K562 (cell line): ENCODE measurements around the gene ITLN1. TPM values are rescaled to one million over a fixed set of nuclear protein-coding genes. Genes with fewer than 3 reads are reported as not detected.

Experiments
- ATAC-seq: fragments of 200-7000 bp; cut with Tn5 transposase; 3 replicates; pipeline ENCODE4 v1.9.1; 2020; ENCODE audit warnings: moderate library complexity
- BruUV-seq: library from RNA; stranded (reverse); fragments of 400-500 nt; replicated peaks from 2 replicates; lab custom pipeline; 2021; lab: Mats Ljungman, UMichigan
- CTCF ChIA-PET: fragments of 300-600 bp; formaldehyde crosslinking; extraction: SDS; loops from one replicate; lab custom pipeline; 2021; ENCODE audit warnings: low intra/inter-chr PET ratio; lab: Yijun Ruan, JAX
- POLR2A ChIA-PET: fragments of 300-600, 350-650 bp; sonication (Branson Sonifier 250); formaldehyde crosslinking; extraction: SDS; loops from one replicate; lab custom pipeline; 2021; ENCODE audit warnings: antibody characterized with exemption, inconsistent platforms; lab: Yijun Ruan, JAX
- DNase-seq, 4 experiments: peaks; one replicate each; pipeline versions ENCODE4 v3.0.0 to v3.0.0-alpha.2; 2011 to 2018; ENCODE audit warnings: low spot score in 3 of 4, mixed read lengths in 3 of 4; ENCODE audit errors: extremely low read depth in 1 of 4
- FAIRE-seq: peaks from 2 replicates; lab custom pipeline; 2011; peaks lifted over from hg19 to GRCh38; lab: Jason Lieb, UNC
- H2AFZ ChIP-seq: 2 replicates; pipeline ENCODE4 v1.6.0; 2011; ENCODE audit warnings: low read depth, low read length, control low read depth, inconsistent platforms
- H3K27ac ChIP-seq: fragments of 200-600 bp; 3 replicates; pipeline ENCODE4 v1.8.0; 2011; ENCODE audit warnings: low read depth, mild to moderate bottlenecking, control low read depth, inconsistent platforms, low read length, moderate library complexity, mixed read lengths; ENCODE audit errors: extremely low read depth
- H3K27me3 ChIP-seq, 2 experiments: fragments of 300-600 bp in 1 of 2; 2 replicates in 1 of 2; 3 replicates in 1 of 2; pipeline versions ENCODE4 v1.6.0 to v1.8.0; 2011; ENCODE audit warnings: inconsistent platforms in 2 of 2, low read length in 2 of 2, mild to moderate bottlenecking in 1 of 2, mixed read lengths in 1 of 2, moderate library complexity in 1 of 2; ENCODE audit not compliant: control insufficient read depth in 2 of 2, insufficient read depth in 2 of 2
- H3K36me3 ChIP-seq: fragments of 300-600 bp; 3 replicates; pipeline ENCODE4 v1.8.0; 2011; ENCODE audit warnings: mild to moderate bottlenecking, low read length, inconsistent platforms; ENCODE audit not compliant: control insufficient read depth, insufficient read depth
- H3K4me1 ChIP-seq, 2 experiments: fragments of 200-600 bp in 1 of 2; replicated peaks in 1 of 2; 2 replicates in 1 of 2; 3 replicates in 1 of 2; pipeline versions ENCODE4 v1.5.1 to v1.8.0; 2011; ENCODE audit warnings: inconsistent platforms in 2 of 2, low read length in 2 of 2, mild to moderate bottlenecking in 1 of 2, mixed read lengths in 1 of 2, moderate library complexity in 1 of 2; ENCODE audit not compliant: control insufficient read depth in 2 of 2, insufficient read depth in 2 of 2
- H3K4me2 ChIP-seq: 2 replicates; pipeline ENCODE4 v1.6.1; 2011; ENCODE audit warnings: low read length, control low read depth, inconsistent platforms, mixed read lengths; ENCODE audit not compliant: insufficient read depth
- H3K4me3 ChIP-seq: fragments of 200-600 bp; sonication (generic), shearing (Covaris generic); 2 replicates; pipeline ENCODE4 v1.5.1; 2016; ENCODE audit warnings: control low read depth, inconsistent platforms
- H3K79me2 ChIP-seq: fragments of 200-600 bp; 3 replicates; pipeline ENCODE4 v1.8.0; 2011; ENCODE audit warnings: low read length, inconsistent platforms; ENCODE audit not compliant: control insufficient read depth, insufficient read depth
- H3K9ac ChIP-seq, 2 experiments: 2 replicates each; pipeline versions ENCODE4 v1.6.0 to v1.6.1; 2011; ENCODE audit warnings: low read depth in 2 of 2, low read length in 2 of 2, control low read depth in 1 of 2, inconsistent platforms in 1 of 2, mild to moderate bottlenecking in 1 of 2, mixed read lengths in 1 of 2; ENCODE audit not compliant: insufficient read depth in 1 of 2
- H3K9me1 ChIP-seq: one replicate; pipeline ENCODE4 v1.6.0; 2011; ENCODE audit warnings: inconsistent platforms, mild to moderate bottlenecking, low read length, moderate library complexity; ENCODE audit not compliant: control insufficient read depth, insufficient read depth
- H3K9me3 ChIP-seq: replicated peaks from 2 replicates; pipeline ENCODE4 v1.5.1; 2011; ENCODE audit warnings: low read depth, low read length, inconsistent platforms; ENCODE audit not compliant: control insufficient read depth, insufficient read depth
- H4K20me1 ChIP-seq: replicated peaks from 2 replicates; pipeline ENCODE4 v1.6.1; 2011; ENCODE audit warnings: low read length, inconsistent platforms, mixed read lengths; ENCODE audit not compliant: control insufficient read depth, insufficient read depth
- CHCHD3 ChIP-seq: fragments of 250-450 bp; sonication (Bioruptor Pico); IDR thresholded peaks from 2 replicates; pipeline ENCODE4 v2.1.2; 2022; ENCODE audit warnings: mild to moderate bottlenecking
- RBM25 ChIP-seq: fragments of 200-400 bp; formaldehyde crosslinking; IDR thresholded peaks from 2 replicates; pipeline ENCODE4 v1.6.1; 2018; ENCODE audit warnings: low read length, low read depth, moderate library complexity; ENCODE audit not compliant: severe bottlenecking
- ZNF146 ChIP-seq: IDR thresholded peaks from one replicate; pipeline ENCODE4 v1.6.1; 2018; ENCODE audit warnings: missing compliant biosample characterization; ENCODE audit not compliant: unreplicated experiment
- WGBS: fragments of 100-300 bp; shearing (Covaris generic); methylation state at CpG from one replicate; pipeline ENCODE4 v1.1.6; 2016; ENCODE audit warnings: low coverage, mixed read lengths; ENCODE audit not compliant: insufficient coverage; ENCODE audit errors: missing lambda C conversion rate; 5-methylcytosine and 5-hydroxymethylcytosine counted together
- in situ Hi-C: fragments of 300-500 bp; cut with MboI; formaldehyde crosslinking; loops from 4 replicates; pipeline ENCODE4 v1.15.0; 2018; ENCODE audit warnings: inconsistent platforms, mixed read lengths
- intact Hi-C: fragments of 100-400 bp; cut with micrococcal nuclease; formaldehyde crosslinking; loops from 2 replicates; pipeline ENCODE4 v1.14.2; 2022
- polyA plus RNA-seq, 8 experiments: library from polyadenylated mRNA; depleted of rRNA in 4 of 8; stranded (reverse) in 5 of 8; unstranded in 3 of 8; fragments of >200 nt; fragmentation: Nextera tagmentation in 2 of 8; fragmentation: Illumina TruSeq in 1 of 8; extraction: Ambion mirVana in 2 of 8; extraction: Trizol in 1 of 8; gene quantifications; 2 replicates each; pipeline versions ENCODE4 v1.2.1 to v1.2.3, GENCODE V29; 2011 to 2014; ENCODE audit warnings: inconsistent platforms in 1 of 8, missing spikeins in 1 of 8
- total RNA-seq, 7 experiments: library from RNA; depleted of rRNA in 6 of 7; stranded (reverse); fragments of >200 nt in 6 of 7; fragmentation: Illumina TruSeq in 2 of 7; extraction: Trizol in 2 of 7; gene quantifications; 2 replicates each; pipeline versions ENCODE4 v1.2.1 to v1.2.3, GENCODE V29; 2011 to 2021; ENCODE audit warnings: low replicate concordance in 1 of 7
- TF ChIP-seq, protein P1 (sequence below): fragments of 450-650 bp; IDR thresholded peaks from 2 replicates; pipeline ENCODE4 v1.6.1; 2017; ENCODE audit warnings: antibody characterized with exemption, mild to moderate bottlenecking

Gene ITLN1
- total and polyA plus RNA-seq, 9 of the 15 experiments (the other 6 are each of a cell fraction or from before 2014, with no cell fraction given): not detected

DNA sequence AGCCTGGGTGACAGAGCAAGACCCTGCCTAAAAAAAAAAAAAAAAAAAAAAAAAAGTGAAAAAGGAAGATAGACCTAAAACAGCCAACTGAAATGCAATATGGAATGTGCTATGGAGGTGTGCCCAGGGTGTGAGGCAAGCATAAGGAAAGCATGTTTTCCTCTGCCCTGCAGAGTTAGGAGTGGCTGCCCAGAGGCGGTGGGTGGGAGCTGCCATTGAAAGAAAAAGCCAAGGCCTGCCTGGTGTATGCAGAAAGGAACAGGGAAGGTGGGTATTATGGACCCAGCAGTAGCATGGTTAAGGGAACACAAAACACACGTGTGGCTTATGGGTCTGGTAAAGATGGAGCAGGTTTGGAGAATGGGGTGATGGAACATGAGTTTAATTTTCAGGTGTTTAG lies 31.2 kb downstream of the ITLN1 start (continued):
- no peak for TF ChIP-seq CHCHD3 (CRISPR knock-in tag)

DNA sequence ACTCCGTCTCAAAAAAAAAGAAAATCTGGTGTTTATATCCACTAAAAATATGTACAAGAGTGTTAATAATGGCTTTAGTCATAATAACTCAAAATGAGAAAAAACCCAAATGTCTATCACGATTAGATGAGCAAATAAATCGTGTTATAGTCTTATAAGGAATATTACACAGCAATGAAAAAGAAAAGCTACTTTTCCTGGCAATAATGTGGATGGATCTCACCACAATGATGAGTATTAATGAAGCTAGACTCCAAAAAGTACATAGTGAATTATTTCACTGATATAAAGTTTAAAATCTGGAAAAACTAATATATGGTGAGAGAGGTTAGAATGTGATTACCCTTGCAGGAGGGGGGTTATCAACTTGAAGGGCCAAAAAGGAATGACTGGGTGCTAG lies 32.0 kb downstream of the ITLN1 start:
- Histone ChIP-seq H3K4me2 (no peak overlapping the region), H4K20me1 (no peaks in the 10 kb centered on the region), H3K9ac (no peak overlapping the region), H3K9me1 (no peaks in the 10 kb centered on the region), H3K79me2 (no peaks in the 10 kb centered on the region), H3K9me3 (no peaks in the 10 kb centered on the region), H3K4me1 (no peaks in the 10 kb centered on the region), H3K27me3 (peaks cover 0 to 9% of the 10 kb centered on the region in 2 experiments; a peak in 2 of 5 replicates), H2AFZ (no peak overlapping the region), H3K27ac (no peak overlapping the region), H3K4me3 (no peak overlapping the region), H3K36me3 (no peaks in the 10 kb centered on the region)
- POLR2A ChIA-PET: interaction anchor here (0.6 kb wide), 2 partner anchors 193 to 558 kb away, joined by 3 read pairs; partner anchors contain the start of gene USF1
- intact Hi-C loops: no loop called here
- BruUV-seq: no TSS peak
- 9% methylated on average over 3 of the region's 3 CpGs for WGBS
- CTCF ChIA-PET: no interaction called here
- in situ Hi-C loops: no loop called here
- ATAC-seq (no peak), FAIRE-seq (no peak), DNase-seq (no peak)
- TF ChIP-seq ZNF146 (peak; percentile 93), RBM25 (peak; percentile 45)
- TF ChIP-seq, protein P1, sequence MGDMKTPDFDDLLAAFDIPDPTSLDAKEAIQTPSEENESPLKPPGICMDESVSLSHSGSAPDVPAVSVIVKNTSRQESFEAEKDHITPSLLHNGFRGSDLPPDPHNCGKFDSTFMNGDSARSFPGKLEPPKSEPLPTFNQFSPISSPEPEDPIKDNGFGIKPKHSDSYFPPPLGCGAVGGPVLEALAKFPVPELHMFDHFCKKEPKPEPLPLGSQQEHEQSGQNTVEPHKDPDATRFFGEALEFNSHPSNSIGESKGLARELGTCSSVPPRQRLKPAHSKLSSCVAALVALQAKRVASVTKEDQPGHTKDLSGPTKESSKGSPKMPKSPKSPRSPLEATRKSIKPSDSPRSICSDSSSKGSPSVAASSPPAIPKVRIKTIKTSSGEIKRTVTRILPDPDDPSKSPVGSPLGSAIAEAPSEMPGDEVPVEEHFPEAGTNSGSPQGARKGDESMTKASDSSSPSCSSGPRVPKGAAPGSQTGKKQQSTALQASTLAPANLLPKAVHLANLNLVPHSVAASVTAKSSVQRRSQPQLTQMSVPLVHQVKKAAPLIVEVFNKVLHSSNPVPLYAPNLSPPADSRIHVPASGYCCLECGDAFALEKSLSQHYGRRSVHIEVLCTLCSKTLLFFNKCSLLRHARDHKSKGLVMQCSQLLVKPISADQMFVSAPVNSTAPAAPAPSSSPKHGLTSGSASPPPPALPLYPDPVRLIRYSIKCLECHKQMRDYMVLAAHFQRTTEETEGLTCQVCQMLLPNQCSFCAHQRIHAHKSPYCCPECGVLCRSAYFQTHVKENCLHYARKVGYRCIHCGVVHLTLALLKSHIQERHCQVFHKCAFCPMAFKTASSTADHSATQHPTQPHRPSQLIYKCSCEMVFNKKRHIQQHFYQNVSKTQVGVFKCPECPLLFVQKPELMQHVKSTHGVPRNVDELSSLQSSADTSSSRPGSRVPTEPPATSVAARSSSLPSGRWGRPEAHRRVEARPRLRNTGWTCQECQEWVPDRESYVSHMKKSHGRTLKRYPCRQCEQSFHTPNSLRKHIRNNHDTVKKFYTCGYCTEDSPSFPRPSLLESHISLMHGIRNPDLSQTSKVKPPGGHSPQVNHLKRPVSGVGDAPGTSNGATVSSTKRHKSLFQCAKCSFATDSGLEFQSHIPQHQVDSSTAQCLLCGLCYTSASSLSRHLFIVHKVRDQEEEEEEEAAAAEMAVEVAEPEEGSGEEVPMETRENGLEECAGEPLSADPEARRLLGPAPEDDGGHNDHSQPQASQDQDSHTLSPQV: no peak
